ENCODE measurements around the gene COP1. TPM values are rescaled to one million over a fixed set of nuclear protein-coding genes. Genes with fewer than 3 reads are reported as not detected.

COP1 gene
- total and polyA plus RNA-seq, 4 experiments from 2014 or later: 38.4 to 45.1 (median 44.1) TPM

DNA sequence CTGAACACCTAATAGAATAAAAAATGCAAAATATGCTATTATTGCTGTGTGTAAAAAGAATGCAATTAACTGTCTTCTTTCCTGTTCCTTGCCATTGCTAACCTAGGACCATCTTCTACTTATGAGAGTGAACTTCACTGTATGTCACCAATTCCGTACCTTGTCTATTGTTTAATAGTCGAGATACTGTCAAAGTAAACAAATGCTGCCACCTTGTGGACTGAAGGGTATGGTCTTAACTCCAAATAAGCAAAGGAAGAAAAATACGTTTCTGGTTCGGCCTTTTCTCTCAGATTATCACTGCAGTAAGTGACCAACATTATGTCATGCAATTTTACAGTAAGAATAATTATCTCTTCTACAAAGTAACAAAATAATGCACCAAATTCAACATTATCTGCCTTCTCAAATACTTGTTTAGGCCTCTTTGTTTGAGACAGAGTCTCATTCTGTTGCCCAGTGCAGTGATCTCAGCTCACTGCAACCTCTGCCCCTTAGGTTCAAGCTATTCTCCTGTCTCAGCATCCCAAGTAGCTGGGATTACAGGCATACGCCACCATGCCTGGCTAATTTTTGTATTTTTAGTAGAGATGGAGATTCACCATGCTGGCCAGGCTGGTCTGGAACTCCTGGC lies 133.4 kb downstream of the COP1 start:
- Mint-ChIP-seq H3K4me3 (no peak overlapping the region), H3K27me3 (no peaks in the 10 kb centered on the region), H3K4me1 (peaks cover 0 to 15% (median 12%) of the 10 kb centered on the region in 4 donors), H3K27ac (peak overlapping the region in 2 of 7 donors; percentile 1 to 22), H3K36me3 (peaks cover 53 to 62% of the 10 kb centered on the region in 2 donors), H3K9me3 (peaks cover 2 to 29% (median 17%) of the 10 kb centered on the region in 8 donors)
- peak in 4 of 5 donors; percentile 26 to 34 (median 31) for DNase-seq
- CTCF ChIA-PET (ENCODE audit: partially characterized antibody): interaction anchor here (1.4 kb wide), 1 partner anchor 922 kb away, joined by 5 read pairs; no protein-coding TSS in a partner anchor
- H3K27me3 ChIP-seq (ENCODE audit: insufficient read depth, low read length): no peaks in the 10 kb centered on the region
- H3K4me3 ChIP-seq (ENCODE audit: low read length in 2 of 2): no peak overlapping the region
- intact Hi-C loops (cut with micrococcal nuclease): loop anchor here (1.0 to 10.0 kb wide), 3 partner anchors 699 to 921 kb away; no protein-coding TSS in a partner anchor
- POLR2A ChIA-PET (ENCODE audit: partially characterized antibody): no interaction called here
- H3K4me1 ChIP-seq (ENCODE audit: insufficient read depth, low read length): no peaks in the 10 kb centered on the region
- no peaks in the 10 kb centered on the region for H3K9me3 ChIP-seq (ENCODE audit: control insufficient read depth in 1 of 2, low read length in 2 of 2)
- peaks cover 5% of the 10 kb centered on the region for H3K36me3 ChIP-seq (ENCODE audit: insufficient read depth, low read length)
- H3K27ac ChIP-seq (ENCODE audit: low read depth, low read length): no peak overlapping the region

DNA sequence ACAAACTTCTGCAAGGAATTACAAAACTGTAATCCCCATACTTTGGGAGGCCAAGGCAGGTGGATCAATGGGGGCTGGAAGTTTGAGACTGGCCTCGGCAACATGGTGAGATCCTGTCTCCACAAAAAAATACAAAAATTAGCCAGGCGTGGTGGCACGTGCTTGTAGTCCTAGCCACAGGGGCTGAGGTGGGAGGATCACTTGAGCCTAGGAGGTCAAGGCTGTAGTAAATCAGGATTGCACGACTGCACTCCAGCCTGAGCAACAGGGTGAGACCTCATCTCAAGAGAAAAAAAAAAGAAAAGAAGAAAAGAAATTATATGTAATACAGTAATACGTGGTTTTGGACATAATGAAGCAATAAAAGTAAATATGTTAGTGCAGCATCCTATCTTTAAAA lies 138.2 kb downstream of the COP1 start:
- H3K4me3 Mint-ChIP-seq: no peak overlapping the region
- intact Hi-C loops (cut with micrococcal nuclease): no loop called here
- Histone ChIP-seq H3K4me3 (ENCODE audit: low read length in 2 of 2) (no peak overlapping the region), H3K27me3 (ENCODE audit: insufficient read depth, low read length) (no peaks in the 10 kb centered on the region), H3K4me1 (ENCODE audit: insufficient read depth, low read length) (no peaks in the 10 kb centered on the region), H3K9me3 (ENCODE audit: control insufficient read depth in 1 of 2, low read length in 2 of 2) (no peaks in the 10 kb centered on the region), H3K27ac (ENCODE audit: low read depth, low read length) (no peak overlapping the region), H3K36me3 (ENCODE audit: insufficient read depth, low read length) (no peaks in the 10 kb centered on the region)
- POLR2A ChIA-PET (ENCODE audit: partially characterized antibody): no interaction called here
- H3K9me3 Mint-ChIP-seq: no peaks in the 10 kb centered on the region
- H3K36me3 Mint-ChIP-seq: peaks cover 25 to 37% of the 10 kb centered on the region in 2 donors
- peaks cover 4 to 26% (median 13%) of the 10 kb centered on the region in 4 donors for H3K4me1 Mint-ChIP-seq
- CTCF ChIA-PET (ENCODE audit: partially characterized antibody): no interaction called here
- H3K27ac Mint-ChIP-seq: peak overlapping the region in 1 of 7 donors; percentile 52
- DNase-seq: no peak
- H3K27me3 Mint-ChIP-seq: no peaks in the 10 kb centered on the region

GRCh38 chr1:176068256-176068655 lies 138.8 kb downstream of the COP1 start:
- POLR2A ChIA-PET (ENCODE audit: partially characterized antibody): no interaction called here
- Mint-ChIP-seq H3K27ac (no peak overlapping the region), H3K27me3 (no peaks in the 10 kb centered on the region), H3K4me1 (peaks cover 4 to 22% (median 10%) of the 10 kb centered on the region in 4 donors), H3K4me3 (no peak overlapping the region), H3K9me3 (no peaks in the 10 kb centered on the region), H3K36me3 (peaks cover 25 to 37% of the 10 kb centered on the region in 2 donors)
- Histone ChIP-seq H3K36me3 (ENCODE audit: insufficient read depth, low read length) (no peaks in the 10 kb centered on the region), H3K27ac (ENCODE audit: low read depth, low read length) (no peak overlapping the region), H3K4me1 (ENCODE audit: insufficient read depth, low read length) (no peaks in the 10 kb centered on the region), H3K9me3 (ENCODE audit: control insufficient read depth in 1 of 2, low read length in 2 of 2) (no peaks in the 10 kb centered on the region), H3K27me3 (ENCODE audit: insufficient read depth, low read length) (no peaks in the 10 kb centered on the region), H3K4me3 (ENCODE audit: low read length in 2 of 2) (no peak overlapping the region)
- CTCF ChIA-PET (ENCODE audit: partially characterized antibody): no interaction called here
- intact Hi-C loops (cut with micrococcal nuclease): no loop called here
- DNase-seq: no peak

- Mint-ChIP-seq H3K4me1 (peaks cover 4 to 26% (median 10%) of the 10 kb centered on the region in 4 donors), H3K4me3 (no peak overlapping the region), H3K27me3 (no peaks in the 10 kb centered on the region), H3K27ac (no peak overlapping the region), H3K36me3 (peaks cover 21 to 33% of the 10 kb centered on the region in 2 donors), H3K9me3 (no peaks in the 10 kb centered on the region)
- Histone ChIP-seq H3K27ac (ENCODE audit: low read depth, low read length) (no peak overlapping the region), H3K4me3 (ENCODE audit: low read length in 2 of 2) (no peak overlapping the region), H3K4me1 (ENCODE audit: insufficient read depth, low read length) (no peaks in the 10 kb centered on the region), H3K9me3 (ENCODE audit: control insufficient read depth in 1 of 2, low read length in 2 of 2) (no peaks in the 10 kb centered on the region), H3K36me3 (ENCODE audit: insufficient read depth, low read length) (no peaks in the 10 kb centered on the region), H3K27me3 (ENCODE audit: insufficient read depth, low read length) (no peaks in the 10 kb centered on the region)
- intact Hi-C loops (cut with micrococcal nuclease): no loop called here
- POLR2A ChIA-PET (ENCODE audit: partially characterized antibody): no interaction called here
- CTCF ChIA-PET (ENCODE audit: partially characterized antibody): interaction anchor here (0.9 kb wide), 1 partner anchor 915 kb away, joined by 3 read pairs; no protein-coding TSS in a partner anchor
- DNase-seq: no peak
These were observed 140.4 kb downstream of the COP1 start for GRCh38 chr1:176066709-176067108.

DNA sequence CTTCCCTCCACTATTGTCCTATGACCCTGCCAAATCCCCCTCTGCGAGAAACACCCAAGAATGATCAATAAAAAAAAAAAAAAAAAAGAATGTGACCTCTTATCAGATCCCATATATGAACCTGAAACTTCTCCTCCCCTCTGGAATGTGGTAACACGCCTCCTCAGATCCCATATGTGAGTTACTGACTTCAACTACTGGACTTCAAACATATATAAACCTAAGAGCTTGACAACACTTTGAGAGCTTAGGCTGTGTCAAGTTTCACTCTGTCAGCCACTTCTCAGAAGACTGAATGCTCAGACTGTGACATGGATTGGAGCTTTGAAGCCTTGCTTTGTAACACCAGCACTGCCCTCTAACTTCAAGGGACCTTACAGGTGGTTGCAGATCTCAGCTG lies 148.4 kb downstream of the COP1 start:
- peaks cover 0 to 10% (median 7%) of the 10 kb centered on the region in 4 donors for H3K4me1 Mint-ChIP-seq
- no peak overlapping the region for H3K4me3 Mint-ChIP-seq
- H3K9me3 ChIP-seq (ENCODE audit: control insufficient read depth in 1 of 2, low read length in 2 of 2): no peaks in the 10 kb centered on the region
- ChIA-PET CTCF (ENCODE audit: partially characterized antibody) (no interaction called here), POLR2A (ENCODE audit: partially characterized antibody) (no interaction called here)
- no peaks in the 10 kb centered on the region for H3K27me3 ChIP-seq (ENCODE audit: insufficient read depth, low read length)
- no peaks in the 10 kb centered on the region for H3K27me3 Mint-ChIP-seq
- no peaks in the 10 kb centered on the region for H3K36me3 ChIP-seq (ENCODE audit: insufficient read depth, low read length)
- H3K27ac ChIP-seq (ENCODE audit: low read depth, low read length): no peak overlapping the region
- no peaks in the 10 kb centered on the region for H3K9me3 Mint-ChIP-seq
- no peaks in the 10 kb centered on the region for H3K4me1 ChIP-seq (ENCODE audit: insufficient read depth, low read length)
- no peak for DNase-seq
- H3K4me3 ChIP-seq (ENCODE audit: low read length in 2 of 2): no peak overlapping the region
- peaks cover 8 to 9% of the 10 kb centered on the region in 2 donors for H3K36me3 Mint-ChIP-seq
- intact Hi-C loops (cut with micrococcal nuclease): no loop called here
- H3K27ac Mint-ChIP-seq: peak overlapping the region in 3 of 7 donors; percentile 41 to 53 (median 48)

DNA sequence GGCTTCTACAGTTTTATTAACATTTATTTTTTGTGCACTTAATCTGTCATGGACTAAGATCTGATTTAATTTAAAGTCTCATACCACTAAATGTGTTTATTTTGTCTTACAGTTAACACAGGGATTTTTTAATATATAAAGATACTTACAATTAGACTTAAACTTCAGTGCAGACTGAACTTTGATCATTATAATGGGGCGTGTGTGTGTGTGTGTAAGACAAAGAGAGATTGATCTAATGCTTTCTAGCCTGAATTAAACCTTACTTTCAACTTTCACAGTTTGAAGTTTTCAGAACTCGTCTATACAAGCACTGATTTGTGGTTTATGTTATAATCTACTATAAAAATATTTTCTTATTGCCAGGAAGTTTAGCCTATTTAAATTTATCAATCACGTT lies 150.8 kb downstream of the COP1 start:
- intact Hi-C loops (cut with micrococcal nuclease): no loop called here
- H3K4me3 ChIP-seq (ENCODE audit: low read length in 2 of 2): no peak overlapping the region
- Mint-ChIP-seq H3K9me3 (no peaks in the 10 kb centered on the region), H3K36me3 (peaks cover 5 to 7% of the 10 kb centered on the region in 2 donors), H3K27me3 (no peaks in the 10 kb centered on the region), H3K4me1 (peaks cover 0 to 10% (median 5%) of the 10 kb centered on the region in 4 donors), H3K4me3 (no peak overlapping the region), H3K27ac (no peak overlapping the region)
- no peaks in the 10 kb centered on the region for H3K36me3 ChIP-seq (ENCODE audit: insufficient read depth, low read length)
- H3K27me3 ChIP-seq (ENCODE audit: insufficient read depth, low read length): no peaks in the 10 kb centered on the region
- no peaks in the 10 kb centered on the region for H3K9me3 ChIP-seq (ENCODE audit: control insufficient read depth in 1 of 2, low read length in 2 of 2)
- no peak for DNase-seq
- ChIA-PET CTCF (ENCODE audit: partially characterized antibody) (no interaction called here), POLR2A (ENCODE audit: partially characterized antibody) (no interaction called here)
- no peak overlapping the region for H3K27ac ChIP-seq (ENCODE audit: low read depth, low read length)
- H3K4me1 ChIP-seq (ENCODE audit: insufficient read depth, low read length): no peaks in the 10 kb centered on the region

DNA sequence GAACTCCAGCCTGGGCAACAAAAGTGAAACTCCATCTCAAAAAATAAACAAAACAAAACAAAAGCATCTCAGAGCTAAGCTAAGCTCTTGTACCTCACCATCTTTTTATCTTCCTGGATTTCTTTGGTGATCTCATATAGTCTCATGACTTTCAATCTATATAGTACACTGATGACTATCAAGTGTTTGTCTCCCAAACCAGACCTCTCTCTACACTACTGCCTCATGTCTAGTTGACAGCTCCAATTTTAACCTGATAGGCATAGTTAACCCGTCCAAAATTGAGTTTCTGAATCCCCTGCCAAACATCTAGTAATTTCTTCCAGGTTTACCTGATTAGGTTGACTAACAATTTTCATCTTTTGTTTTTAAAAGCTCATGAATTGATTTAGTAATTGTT lies 151.7 kb downstream of the COP1 start:
- H3K27ac Mint-ChIP-seq: peak overlapping the region in 1 of 7 donors; percentile 43

More for the DNA sequence above, 151.7 kb downstream of the COP1 start:
- no peaks in the 10 kb centered on the region for H3K4me1 ChIP-seq (ENCODE audit: insufficient read depth, low read length)
- H3K36me3 ChIP-seq (ENCODE audit: insufficient read depth, low read length): no peaks in the 10 kb centered on the region
- CTCF ChIA-PET (ENCODE audit: partially characterized antibody): no interaction called here
- intact Hi-C loops (cut with micrococcal nuclease): no loop called here
- no peak overlapping the region for H3K4me3 ChIP-seq (ENCODE audit: low read length in 2 of 2)
- DNase-seq: no peak
- H3K27me3 Mint-ChIP-seq: no peaks in the 10 kb centered on the region
- POLR2A ChIA-PET (ENCODE audit: partially characterized antibody): interaction anchor here (0.8 kb wide), 1 partner anchor 11 kb away, joined by 3 read pairs; no protein-coding TSS in a partner anchor
- no peak overlapping the region for H3K4me3 Mint-ChIP-seq
- H3K27me3 ChIP-seq (ENCODE audit: insufficient read depth, low read length): no peaks in the 10 kb centered on the region
- H3K36me3 Mint-ChIP-seq: peaks cover 5 to 12% of the 10 kb centered on the region in 2 donors
- H3K9me3 Mint-ChIP-seq: no peaks in the 10 kb centered on the region
- H3K27ac ChIP-seq (ENCODE audit: low read depth, low read length): no peak overlapping the region
- H3K4me1 Mint-ChIP-seq: peaks cover 0 to 10% (median 5%) of the 10 kb centered on the region in 4 donors
- H3K9me3 ChIP-seq (ENCODE audit: control insufficient read depth in 1 of 2, low read length in 2 of 2): no peaks in the 10 kb centered on the region
